IPS-15b (cell line): ENCODE measurements around the gene CGREF1.
A peak's percentile ranks its signal among the peaks of the same experiment; 100 is the strongest.

ENCODE experiments used
- H3K27me3 ChIP-seq: one replicate; pipeline ENCODE4 v1.6.1; 2013; ENCODE audit warnings: low read length; ENCODE audit not compliant: control insufficient read depth, insufficient read depth
- H3K36me3 ChIP-seq: one replicate; pipeline ENCODE4 v1.6.1; 2013; ENCODE audit warnings: low read length; ENCODE audit not compliant: control insufficient read depth, insufficient read depth
- H3K4me1 ChIP-seq: one replicate; pipeline ENCODE4 v1.6.1; 2013; ENCODE audit warnings: mild to moderate bottlenecking, low read length; ENCODE audit not compliant: control insufficient read depth, insufficient read depth
- H3K4me3 ChIP-seq: one replicate; pipeline ENCODE4 v1.5.1; 2013; ENCODE audit warnings: low read depth, low read length
- H3K9ac ChIP-seq: one replicate; pipeline ENCODE4 v1.6.1; 2013; ENCODE audit warnings: low read depth, mild to moderate bottlenecking, low read length
- H3K9me3 ChIP-seq: one replicate; pipeline ENCODE4 v1.6.1; 2013; ENCODE audit warnings: mild to moderate bottlenecking, low read length; ENCODE audit not compliant: control insufficient read depth, insufficient read depth

The CGREF1 gene

GRCh38 chr2:27118525-27119329, at the start of gene CGREF1:
Gene CGREF1, minus strand, starts transcription at chr2:27119128. Its CDS starts 14,762 bp downstream, at chr2:27104366.
- Histone ChIP-seq H3K27me3 (peaks cover 62% of the 10 kb centered on the region), H3K4me1 (no peaks in the 10 kb centered on the region), H3K36me3 (no peaks in the 10 kb centered on the region), H3K4me3 (peak within 1 kb of the TSS; percentile 67), H3K9ac (no peak within 1 kb of the TSS), H3K9me3 (no peaks in the 10 kb centered on the region)

- no peak overlapping the region for H3K4me3 ChIP-seq
- H3K9ac ChIP-seq: no peak overlapping the region
- H3K4me1 ChIP-seq: no peaks in the 10 kb centered on the region
- no peaks in the 10 kb centered on the region for H3K36me3 ChIP-seq
- H3K9me3 ChIP-seq: no peaks in the 10 kb centered on the region
- H3K27me3 ChIP-seq: no peaks in the 10 kb centered on the region
Observed at GRCh38 chr2:27164960-27165763, 46.2 kb upstream of the CGREF1 start.

- no peak overlapping the region for H3K9ac ChIP-seq
- no peaks in the 10 kb centered on the region for H3K4me1 ChIP-seq
- H3K27me3 ChIP-seq: no peaks in the 10 kb centered on the region
- no peaks in the 10 kb centered on the region for H3K9me3 ChIP-seq
- H3K4me3 ChIP-seq: no peak overlapping the region
- H3K36me3 ChIP-seq: no peaks in the 10 kb centered on the region
Observed at GRCh38 chr2:27162151-27163121, 43.5 kb upstream of the CGREF1 start.

GRCh38 chr2:27160191-27160590, 41.3 kb upstream of the CGREF1 start:
- no peak overlapping the region for H3K9ac ChIP-seq
- no peaks in the 10 kb centered on the region for H3K27me3 ChIP-seq
- no peaks in the 10 kb centered on the region for H3K9me3 ChIP-seq
- H3K4me1 ChIP-seq: no peaks in the 10 kb centered on the region
- no peaks in the 10 kb centered on the region for H3K36me3 ChIP-seq
- H3K4me3 ChIP-seq: no peak overlapping the region

GRCh38 chr2:27159271-27159670, 40.3 kb upstream of the CGREF1 start:
- Histone ChIP-seq H3K4me3 (no peak overlapping the region), H3K36me3 (no peaks in the 10 kb centered on the region), H3K9ac (no peak overlapping the region), H3K27me3 (no peaks in the 10 kb centered on the region), H3K9me3 (no peaks in the 10 kb centered on the region), H3K4me1 (no peaks in the 10 kb centered on the region)

- no peak overlapping the region for H3K4me3 ChIP-seq
- no peaks in the 10 kb centered on the region for H3K9me3 ChIP-seq
- H3K4me1 ChIP-seq: no peaks in the 10 kb centered on the region
- no peaks in the 10 kb centered on the region for H3K36me3 ChIP-seq
- no peaks in the 10 kb centered on the region for H3K27me3 ChIP-seq
- no peak overlapping the region for H3K9ac ChIP-seq
Observed at GRCh38 chr2:27158468-27158867, 39.5 kb upstream of the CGREF1 start.

- no peaks in the 10 kb centered on the region for H3K4me1 ChIP-seq
- H3K27me3 ChIP-seq: no peaks in the 10 kb centered on the region
- no peak overlapping the region for H3K9ac ChIP-seq
- H3K4me3 ChIP-seq: no peak overlapping the region
- no peaks in the 10 kb centered on the region for H3K9me3 ChIP-seq
- no peaks in the 10 kb centered on the region for H3K36me3 ChIP-seq
Observed at GRCh38 chr2:27155069-27155520, 36.2 kb upstream of the CGREF1 start.

GRCh38 chr2:27154488-27154887, 35.6 kb upstream of the CGREF1 start:
- Histone ChIP-seq H3K4me3 (no peak overlapping the region), H3K9me3 (no peaks in the 10 kb centered on the region), H3K36me3 (no peaks in the 10 kb centered on the region), H3K4me1 (no peaks in the 10 kb centered on the region), H3K9ac (no peak overlapping the region), H3K27me3 (no peaks in the 10 kb centered on the region)

- Histone ChIP-seq H3K9me3 (no peaks in the 10 kb centered on the region), H3K9ac (no peak overlapping the region), H3K27me3 (no peaks in the 10 kb centered on the region), H3K36me3 (no peaks in the 10 kb centered on the region), H3K4me1 (no peaks in the 10 kb centered on the region), H3K4me3 (no peak overlapping the region)
Observed at GRCh38 chr2:27152796-27153464, 34.0 kb upstream of the CGREF1 start.

- no peaks in the 10 kb centered on the region for H3K4me1 ChIP-seq
- H3K4me3 ChIP-seq: no peak overlapping the region
- H3K27me3 ChIP-seq: no peaks in the 10 kb centered on the region
- no peak overlapping the region for H3K9ac ChIP-seq
- no peaks in the 10 kb centered on the region for H3K9me3 ChIP-seq
- no peaks in the 10 kb centered on the region for H3K36me3 ChIP-seq
Observed at GRCh38 chr2:27152102-27152795, 33.3 kb upstream of the CGREF1 start.
